Lower lobe of right lung (tissue), 2 donors: ENCODE measurements around the gene RSBN1L. TPM values are rescaled to one million over a fixed set of nuclear protein-coding genes. Genes with fewer than 3 reads are reported as not detected.
A peak's percentile ranks its signal among the peaks of the same experiment; 100 is the strongest.

ENCODE experiments used
- ATAC-seq, 2 donors: fragments of 200-7000 bp; cut with Tn5 transposase; one replicate each; pipeline ENCODE4 v1.9.1; 2020 to 2022; ENCODE audit warnings: mild to moderate bottlenecking in 2 of 2, moderate library complexity in 2 of 2
- DNase-seq: peaks from one replicate; pipeline ENCODE4 v3.0.0-alpha.2; 2020
- H3K27ac ChIP-seq: fragments of 200-600 bp; one replicate; pipeline ENCODE4 v1.8.0; 2022
- H3K27me3 ChIP-seq: fragments of 200-600 bp; one replicate; pipeline ENCODE4 v1.8.0; 2022; ENCODE audit warnings: low read depth
- H3K36me3 ChIP-seq: fragments of 200-600 bp; one replicate; pipeline ENCODE4 v1.8.0; 2022; ENCODE audit warnings: mild to moderate bottlenecking
- H3K4me1 ChIP-seq: fragments of 200-600 bp; one replicate; pipeline ENCODE4 v1.8.0; 2022
- H3K4me3 ChIP-seq: fragments of 200-600 bp; one replicate; pipeline ENCODE4 v1.8.0; 2022; ENCODE audit warnings: mild to moderate bottlenecking
- H3K9me3 ChIP-seq: fragments of 200-600 bp; one replicate; pipeline ENCODE4 v1.8.0; 2022
- CTCF ChIP-seq: fragments of 200-600 bp; IDR thresholded peaks from one replicate; pipeline ENCODE4 v1.8.0; 2022; ENCODE audit warnings: antibody characterized with exemption, mild to moderate bottlenecking
- intact Hi-C: fragments of 100-400 bp; cut with DNase I; formaldehyde crosslinking; loops from one replicate; pipeline ENCODE4 v1.11.0; 2022
- total RNA-seq: library from RNA; stranded (reverse); fragmentation: NEBNext Ultra II Directional; extraction: Animal tissue kit (Norgen Biotek cat#: 25700); gene quantifications from one replicate; pipeline ENCODE4 v1.2.1, GENCODE V29; 2021
- donor health status: DM: no; HTN: yes; CAD: no; lungs with severe emphysema.

The RSBN1L gene
- total RNA-seq, 1 donor from 2014 or later: 26.8 TPM

GRCh38 chr7:77799078-77799964 is 103.1 kb downstream of the RSBN1L start:
- no peaks in the 10 kb centered on the region for H3K27me3 ChIP-seq
- peak; percentile 7 for TF ChIP-seq CTCF
- peak overlapping the region; percentile 86 for H3K27ac ChIP-seq
- DNase-seq: peak; percentile 63
- H3K36me3 ChIP-seq: peaks cover 7% of the 10 kb centered on the region
- H3K4me1 ChIP-seq: peaks cover 34% of the 10 kb centered on the region
- peak overlapping the region; percentile 78 for H3K4me3 ChIP-seq
- H3K9me3 ChIP-seq: no peaks in the 10 kb centered on the region
- intact Hi-C loops: no loop called here
- peak; percentile 20 for ATAC-seq

GRCh38 chr7:77800158-77800557 is 103.9 kb downstream of the RSBN1L start:
- DNase-seq (no peak), ATAC-seq (no peak)
- peaks cover 29% of the 10 kb centered on the region for H3K4me1 ChIP-seq
- no peak for TF ChIP-seq CTCF
- H3K27me3 ChIP-seq: no peaks in the 10 kb centered on the region
- intact Hi-C loops: no loop called here
- no peak overlapping the region for H3K27ac ChIP-seq
- H3K4me3 ChIP-seq: peak overlapping the region; percentile 78
- H3K9me3 ChIP-seq: no peaks in the 10 kb centered on the region
- peaks cover 1% of the 10 kb centered on the region for H3K36me3 ChIP-seq

- ATAC-seq (no peak), DNase-seq (no peak)
- intact Hi-C loops: no loop called here
- Histone ChIP-seq H3K27me3 (no peaks in the 10 kb centered on the region), H3K36me3 (no peaks in the 10 kb centered on the region), H3K4me3 (no peak overlapping the region), H3K27ac (no peak overlapping the region), H3K9me3 (no peaks in the 10 kb centered on the region), H3K4me1 (peaks cover 29% of the 10 kb centered on the region)
- TF ChIP-seq CTCF: no peak
Measured at GRCh38 chr7:77800730-77801129, 104.5 kb downstream of the RSBN1L start.

- intact Hi-C loops: no loop called here
- H3K27ac ChIP-seq: no peak overlapping the region
- no peaks in the 10 kb centered on the region for H3K27me3 ChIP-seq
- DNase-seq (no peak), ATAC-seq (no peak)
- peaks cover 16% of the 10 kb centered on the region for H3K4me1 ChIP-seq
- H3K9me3 ChIP-seq: peaks cover 16% of the 10 kb centered on the region
- TF ChIP-seq CTCF: no peak
- no peaks in the 10 kb centered on the region for H3K36me3 ChIP-seq
- no peak overlapping the region for H3K4me3 ChIP-seq
Measured at GRCh38 chr7:77802557-77803405, 106.5 kb downstream of the RSBN1L start.

GRCh38 chr7:77806425-77806824 is 110.2 kb downstream of the RSBN1L start:
- peaks cover 4% of the 10 kb centered on the region for H3K4me1 ChIP-seq
- H3K4me3 ChIP-seq: no peak overlapping the region
- H3K27ac ChIP-seq: no peak overlapping the region
- DNase-seq (no peak), ATAC-seq (no peak)
- intact Hi-C loops: no loop called here
- H3K9me3 ChIP-seq: peaks cover 21% of the 10 kb centered on the region
- H3K27me3 ChIP-seq: no peaks in the 10 kb centered on the region
- no peak for TF ChIP-seq CTCF
- H3K36me3 ChIP-seq: no peaks in the 10 kb centered on the region
